GM23338 (cell line): ENCODE results near the gene CENPP. TPM values are rescaled to one million over a fixed set of nuclear protein-coding genes. Genes with fewer than 3 reads are reported as not detected.

Experiments used
- ATAC-seq: fragments of 200-7000 bp; cut with Tn5 transposase; 3 replicates; pipeline ENCODE4 v1.9.1; 2020
- DNase-seq: peaks from one replicate; pipeline ENCODE4 v3.0.0-alpha.2; 2015; ENCODE audit warnings: low spot score
- H2AFZ ChIP-seq: fragments of 200-600 bp; sonication (generic); 2 replicates; pipeline ENCODE4 v1.8.0; 2016; ENCODE audit warnings: antibody characterized with exemption, mild to moderate bottlenecking, moderate library complexity
- H3F3A ChIP-seq: fragments of 200-600 bp; sonication (generic); replicated peaks from 2 replicates; pipeline ENCODE4 v1.8.0; 2017; ENCODE audit warnings: antibody characterized with exemption, mixed run types, low read depth
- H3K27ac ChIP-seq: fragments of 200-600 bp; sonication (generic); 2 replicates; pipeline ENCODE4 v1.6.1; 2016; ENCODE audit warnings: low read depth
- H3K27me3 ChIP-seq: fragments of 200-600 bp; sonication (generic); 2 replicates; pipeline ENCODE4 v1.8.0; 2016; ENCODE audit warnings: mild to moderate bottlenecking, mixed run types, moderate library complexity; ENCODE audit not compliant: insufficient read depth
- H3K36me3 ChIP-seq: fragments of 200-600 bp; sonication (generic); 2 replicates; pipeline ENCODE4 v1.8.0; 2016; ENCODE audit warnings: mild to moderate bottlenecking; ENCODE audit not compliant: insufficient read depth
- H3K4me1 ChIP-seq: fragments of 200-600 bp; sonication (generic); 2 replicates; pipeline ENCODE4 v1.8.0; 2016; ENCODE audit warnings: mild to moderate bottlenecking, moderate library complexity; ENCODE audit not compliant: insufficient read depth
- H3K4me2 ChIP-seq: fragments of 200-600 bp; sonication (generic); 2 replicates; pipeline ENCODE4 v1.7.1; 2017; ENCODE audit warnings: mixed run types
- H3K4me3 ChIP-seq: fragments of 200-600 bp; sonication (generic); 2 replicates; pipeline ENCODE4 v1.6.1; 2016; ENCODE audit warnings: mixed run types
- H3K79me2 ChIP-seq: fragments of 200-600 bp; sonication (generic); replicated peaks from 2 replicates; pipeline ENCODE4 v1.8.0; 2017; ENCODE audit warnings: mild to moderate bottlenecking; ENCODE audit not compliant: insufficient read depth
- H3K9me2 ChIP-seq: fragments of 200-600 bp; sonication (generic); 2 replicates; pipeline ENCODE4 v1.8.0; 2017; ENCODE audit not compliant: insufficient read depth
- H4K20me1 ChIP-seq: fragments of 200-600 bp; sonication (generic); replicated peaks from 2 replicates; pipeline ENCODE4 v1.8.0; 2017; ENCODE audit warnings: mild to moderate bottlenecking; ENCODE audit not compliant: insufficient read depth
- H3K27ac Mint-ChIP-seq: 2 replicates; pipeline ENCODE4 v1.8.0; 2020; ENCODE audit warnings: inconsistent platforms, mild to moderate bottlenecking, moderate library complexity, mixed read lengths
- H3K27me3 Mint-ChIP-seq: 3 replicates; pipeline ENCODE4 v1.8.0; 2022; ENCODE audit warnings: low read depth, mild to moderate bottlenecking, moderate library complexity, mixed read lengths, inconsistent platforms; ENCODE audit not compliant: insufficient read depth, poor library complexity
- H3K36me3 Mint-ChIP-seq: 3 replicates; pipeline ENCODE4 v1.8.0; 2021; ENCODE audit warnings: low read depth, mild to moderate bottlenecking, inconsistent platforms, moderate library complexity, mixed read lengths
- H3K4me1 Mint-ChIP-seq: 3 replicates; pipeline ENCODE4 v1.8.0; 2020; ENCODE audit warnings: mild to moderate bottlenecking, inconsistent platforms, mixed read lengths
- H3K4me3 Mint-ChIP-seq: 3 replicates; pipeline ENCODE4 v1.8.0; 2021; ENCODE audit warnings: moderate library complexity, mild to moderate bottlenecking, inconsistent platforms, mixed read lengths
- H3K9me3 Mint-ChIP-seq: 3 replicates; pipeline ENCODE4 v1.8.0; 2020; ENCODE audit warnings: moderate library complexity, mild to moderate bottlenecking, inconsistent platforms, mixed read lengths
- CREB1 ChIP-seq: fragments of 250-450 bp; sonication (Bioruptor Pico); IDR thresholded peaks from 2 replicates; pipeline ENCODE4 v1.5.0; 2020; ENCODE audit warnings: low read depth, mild to moderate bottlenecking, moderate library complexity
- CTCF ChIP-seq, 2 experiments: fragments of 200-600 bp in 1 of 2; sonication (generic) in 1 of 2; conservative IDR thresholded peaks; 2 replicates each; pipeline versions ENCODE4 v1.5.1 to v1.6.1; 2016 to 2017; ENCODE audit warnings: antibody characterized with exemption in 2 of 2, low read depth in 2 of 2, mild to moderate bottlenecking in 2 of 2, moderate library complexity in 1 of 2
- EZH2 ChIP-seq: fragments of 200-600 bp; sonication (generic); IDR thresholded peaks from one replicate; pipeline ENCODE4 v1.8.0; 2017; ENCODE audit warnings: antibody characterized with exemption, mild to moderate bottlenecking, low read depth; ENCODE audit not compliant: unreplicated experiment
- EZH2phosphoT487 ChIP-seq: fragments of 200-600 bp; sonication (generic); IDR thresholded peaks from one replicate; pipeline ENCODE4 v1.8.1; 2018; ENCODE audit warnings: antibody characterized with exemption; ENCODE audit not compliant: unreplicated experiment
- JUNB ChIP-seq: IDR thresholded peaks from one replicate; pipeline ENCODE4 v1.6.1; 2016; ENCODE audit warnings: antibody characterized with exemption; ENCODE audit not compliant: unreplicated experiment
- NANOG ChIP-seq: IDR thresholded peaks from 2 replicates; pipeline ENCODE4 v1.6.1; 2016; ENCODE audit warnings: antibody characterized with exemption, borderline replicate concordance
- POLR2AphosphoS5 ChIP-seq: IDR thresholded peaks from 2 replicates; pipeline ENCODE4 v1.6.1; 2016; ENCODE audit warnings: antibody characterized with exemption, low read depth
- REST ChIP-seq: IDR thresholded peaks from one replicate; pipeline ENCODE4 v1.6.1; 2018; ENCODE audit warnings: antibody characterized with exemption; ENCODE audit not compliant: unreplicated experiment
- STAT1 ChIP-seq: IDR thresholded peaks from one replicate; pipeline ENCODE4 v1.6.1; 2016; ENCODE audit warnings: antibody characterized with exemption; ENCODE audit not compliant: unreplicated experiment
- ZNF114 ChIP-seq: fragments of 250-450 bp; sonication (Bioruptor Pico); IDR thresholded peaks from 2 replicates; pipeline ENCODE4 v1.5.0; 2020; ENCODE audit warnings: mild to moderate bottlenecking, moderate library complexity
- ZNF331 ChIP-seq: fragments of 250-450 bp; sonication (Bioruptor Pico); IDR thresholded peaks from 2 replicates; pipeline ENCODE4 v1.5.0; 2020; ENCODE audit warnings: low read depth, mild to moderate bottlenecking, moderate library complexity
- polyA plus RNA-seq: library from polyadenylated mRNA; unstranded; fragments of >200 nt; fragmentation: Nextera tagmentation; extraction: Ambion mirVana; gene quantifications from 2 replicates; pipeline ENCODE4 v1.2.1, GENCODE V29; 2016
- total RNA-seq: library from RNA; depleted of rRNA; stranded (reverse); fragments of >200 nt; shearing (Covaris generic); gene quantifications from 2 replicates; pipeline ENCODE4 v1.2.3, GENCODE V29; 2014
- TF ChIP-seq, protein P1 (sequence below): fragments of 250-450 bp; sonication (Bioruptor Pico); IDR thresholded peaks from 2 replicates; pipeline ENCODE4 v1.5.0; 2020; ENCODE audit warnings: mild to moderate bottlenecking, moderate library complexity
- TF ChIP-seq, protein P2 (sequence below): IDR thresholded peaks from 2 replicates; pipeline ENCODE4 v1.6.1; 2016; ENCODE audit warnings: antibody characterized with exemption

CENPP gene
- total and polyA plus RNA-seq, 2 experiments from 2014 or later = 11.0 to 12.6 TPM

DNA sequence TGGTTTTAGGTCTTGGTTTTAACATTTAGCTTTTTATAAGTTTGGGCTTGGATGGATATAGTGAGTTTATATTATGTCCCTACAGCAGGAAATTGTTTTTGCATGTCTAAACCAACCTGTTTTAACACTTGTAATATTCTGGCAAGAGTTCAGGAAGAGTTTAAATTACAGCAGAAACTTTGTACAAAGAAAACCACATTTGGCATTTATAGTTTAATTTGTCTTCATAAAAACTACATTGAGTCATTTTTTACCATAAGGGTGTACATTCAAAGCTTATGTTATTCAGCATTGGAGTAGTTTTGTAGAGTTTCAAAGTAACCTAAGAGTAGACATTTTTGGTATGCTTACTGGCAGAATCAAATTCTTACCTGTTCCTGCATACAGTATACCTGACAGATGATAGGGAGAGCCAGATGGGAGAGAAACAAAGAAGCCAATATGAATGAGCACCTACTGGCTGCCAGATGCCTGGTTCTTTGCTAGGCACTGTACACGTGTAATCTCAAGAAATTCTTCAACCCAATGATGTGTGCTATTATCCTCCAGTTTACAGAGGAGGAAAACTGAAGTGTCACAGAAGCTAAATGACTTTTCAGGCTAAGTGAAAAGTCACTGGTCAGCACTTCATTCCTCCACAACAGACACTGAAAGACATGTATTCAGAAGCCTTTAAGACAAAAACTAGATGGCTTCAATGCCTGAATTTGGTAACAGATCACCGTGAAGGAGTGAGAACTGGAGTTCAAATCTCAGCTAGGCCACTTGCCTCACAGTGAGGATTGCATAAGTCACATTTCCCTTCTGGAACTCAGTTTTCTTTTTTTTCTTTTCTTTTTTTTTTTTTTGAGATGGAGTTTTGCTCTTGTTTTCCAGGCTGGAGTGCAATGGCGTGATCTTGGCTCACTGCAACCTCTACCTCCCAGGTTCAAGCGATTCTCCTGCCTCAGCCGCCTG, 235.9 kb downstream of the CENPP start:
- DNase-seq = no peak
- no peaks in the 10 kb centered on the region for H3K9me3 Mint-ChIP-seq
- no peak overlapping the region for H2AFZ ChIP-seq
- peaks cover 6% of the 10 kb centered on the region; the same call in 1 of the 2 replicates for H3K4me1 ChIP-seq
- no peaks in the 10 kb centered on the region for H4K20me1 ChIP-seq
- H3K4me1 Mint-ChIP-seq = peaks cover 22% of the 10 kb centered on the region
- no peak overlapping the region for H3K4me3 Mint-ChIP-seq
- no peak overlapping the region for H3K4me2 ChIP-seq
- H3K27me3 ChIP-seq = no peaks in the 10 kb centered on the region
- ATAC-seq = no peak
- no peak overlapping the region for H3K27ac Mint-ChIP-seq
- TF ChIP-seq, protein P1, sequence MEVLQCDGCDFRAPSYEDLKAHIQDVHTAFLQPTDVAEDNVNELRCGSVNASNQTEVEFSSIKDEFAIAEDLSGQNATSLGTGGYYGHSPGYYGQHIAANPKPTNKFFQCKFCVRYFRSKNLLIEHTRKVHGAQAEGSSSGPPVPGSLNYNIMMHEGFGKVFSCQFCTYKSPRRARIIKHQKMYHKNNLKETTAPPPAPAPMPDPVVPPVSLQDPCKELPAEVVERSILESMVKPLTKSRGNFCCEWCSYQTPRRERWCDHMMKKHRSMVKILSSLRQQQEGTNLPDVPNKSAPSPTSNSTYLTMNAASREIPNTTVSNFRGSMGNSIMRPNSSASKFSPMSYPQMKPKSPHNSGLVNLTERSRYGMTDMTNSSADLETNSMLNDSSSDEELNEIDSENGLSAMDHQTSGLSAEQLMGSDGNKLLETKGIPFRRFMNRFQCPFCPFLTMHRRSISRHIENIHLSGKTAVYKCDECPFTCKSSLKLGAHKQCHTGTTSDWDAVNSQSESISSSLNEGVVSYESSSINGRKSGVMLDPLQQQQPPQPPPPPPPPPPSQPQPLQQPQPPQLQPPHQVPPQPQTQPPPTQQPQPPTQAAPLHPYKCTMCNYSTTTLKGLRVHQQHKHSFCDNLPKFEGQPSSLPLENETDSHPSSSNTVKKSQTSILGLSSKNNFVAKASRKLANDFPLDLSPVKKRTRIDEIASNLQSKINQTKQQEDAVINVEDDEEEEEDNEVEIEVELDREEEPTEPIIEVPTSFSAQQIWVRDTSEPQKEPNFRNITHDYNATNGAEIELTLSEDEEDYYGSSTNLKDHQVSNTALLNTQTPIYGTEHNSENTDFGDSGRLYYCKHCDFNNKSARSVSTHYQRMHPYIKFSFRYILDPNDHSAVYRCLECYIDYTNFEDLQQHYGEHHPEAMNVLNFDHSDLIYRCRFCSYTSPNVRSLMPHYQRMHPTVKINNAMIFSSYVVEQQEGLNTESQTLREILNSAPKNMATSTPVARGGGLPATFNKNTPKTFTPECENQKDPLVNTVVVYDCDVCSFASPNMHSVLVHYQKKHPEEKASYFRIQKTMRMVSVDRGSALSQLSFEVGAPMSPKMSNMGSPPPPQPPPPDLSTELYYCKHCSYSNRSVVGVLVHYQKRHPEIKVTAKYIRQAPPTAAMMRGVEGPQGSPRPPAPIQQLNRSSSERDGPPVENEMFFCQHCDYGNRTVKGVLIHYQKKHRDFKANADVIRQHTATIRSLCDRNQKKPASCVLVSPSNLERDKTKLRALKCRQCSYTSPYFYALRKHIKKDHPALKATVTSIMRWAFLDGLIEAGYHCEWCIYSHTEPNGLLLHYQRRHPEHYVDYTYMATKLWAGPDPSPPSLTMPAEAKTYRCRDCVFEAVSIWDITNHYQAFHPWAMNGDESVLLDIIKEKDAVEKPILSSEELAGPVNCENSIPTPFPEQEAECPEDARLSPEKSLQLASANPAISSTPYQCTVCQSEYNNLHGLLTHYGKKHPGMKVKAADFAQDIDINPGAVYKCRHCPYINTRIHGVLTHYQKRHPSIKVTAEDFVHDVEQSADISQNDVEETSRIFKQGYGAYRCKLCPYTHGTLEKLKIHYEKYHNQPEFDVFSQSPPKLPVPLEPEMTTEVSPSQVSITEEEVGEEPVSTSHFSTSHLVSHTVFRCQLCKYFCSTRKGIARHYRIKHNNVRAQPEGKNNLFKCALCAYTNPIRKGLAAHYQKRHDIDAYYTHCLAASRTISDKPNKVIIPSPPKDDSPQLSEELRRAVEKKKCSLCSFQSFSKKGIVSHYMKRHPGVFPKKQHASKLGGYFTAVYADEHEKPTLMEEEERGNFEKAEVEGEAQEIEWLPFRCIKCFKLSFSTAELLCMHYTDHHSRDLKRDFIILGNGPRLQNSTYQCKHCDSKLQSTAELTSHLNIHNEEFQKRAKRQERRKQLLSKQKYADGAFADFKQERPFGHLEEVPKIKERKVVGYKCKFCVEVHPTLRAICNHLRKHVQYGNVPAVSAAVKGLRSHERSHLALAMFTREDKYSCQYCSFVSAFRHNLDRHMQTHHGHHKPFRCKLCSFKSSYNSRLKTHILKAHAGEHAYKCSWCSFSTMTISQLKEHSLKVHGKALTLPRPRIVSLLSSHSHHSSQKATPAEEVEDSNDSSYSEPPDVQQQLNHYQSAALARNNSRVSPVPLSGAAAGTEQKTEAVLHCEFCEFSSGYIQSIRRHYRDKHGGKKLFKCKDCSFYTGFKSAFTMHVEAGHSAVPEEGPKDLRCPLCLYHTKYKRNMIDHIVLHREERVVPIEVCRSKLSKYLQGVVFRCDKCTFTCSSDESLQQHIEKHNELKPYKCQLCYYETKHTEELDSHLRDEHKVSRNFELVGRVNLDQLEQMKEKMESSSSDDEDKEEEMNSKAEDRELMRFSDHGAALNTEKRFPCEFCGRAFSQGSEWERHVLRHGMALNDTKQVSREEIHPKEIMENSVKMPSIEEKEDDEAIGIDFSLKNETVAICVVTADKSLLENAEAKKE (CRISPR knock-in tag) = no peak
- no peak for TF ChIP-seq NANOG
- no peak for TF ChIP-seq ZNF331 (CRISPR knock-in tag)
- no peak for TF ChIP-seq JUNB
- TF ChIP-seq, protein P2, sequence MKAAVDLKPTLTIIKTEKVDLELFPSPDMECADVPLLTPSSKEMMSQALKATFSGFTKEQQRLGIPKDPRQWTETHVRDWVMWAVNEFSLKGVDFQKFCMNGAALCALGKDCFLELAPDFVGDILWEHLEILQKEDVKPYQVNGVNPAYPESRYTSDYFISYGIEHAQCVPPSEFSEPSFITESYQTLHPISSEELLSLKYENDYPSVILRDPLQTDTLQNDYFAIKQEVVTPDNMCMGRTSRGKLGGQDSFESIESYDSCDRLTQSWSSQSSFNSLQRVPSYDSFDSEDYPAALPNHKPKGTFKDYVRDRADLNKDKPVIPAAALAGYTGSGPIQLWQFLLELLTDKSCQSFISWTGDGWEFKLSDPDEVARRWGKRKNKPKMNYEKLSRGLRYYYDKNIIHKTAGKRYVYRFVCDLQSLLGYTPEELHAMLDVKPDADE = no peak
- TF ChIP-seq EZH2phosphoT487 = no peak
- no peak for TF ChIP-seq ZNF114 (CRISPR knock-in tag)
- TF ChIP-seq CREB1 (CRISPR knock-in tag) = no peak
- no peak for TF ChIP-seq CTCF (conservative IDR thresholded peaks at IDR 0.05; ENCODE audit: low read depth in 2 of 2)
- TF ChIP-seq POLR2AphosphoS5 = no peak
- no peak for TF ChIP-seq STAT1
- TF ChIP-seq REST = no peak
- TF ChIP-seq EZH2 = no peak
- H3K9me2 ChIP-seq = peaks cover 6% of the 10 kb centered on the region; the same call in 1 of the 2 replicates
- peaks cover 5% of the 10 kb centered on the region for H3K27me3 Mint-ChIP-seq
- no peaks in the 10 kb centered on the region for H3K79me2 ChIP-seq
- no peak overlapping the region for H3K27ac ChIP-seq
- no peak overlapping the region for H3K4me3 ChIP-seq
- no peaks in the 10 kb centered on the region for H3K36me3 Mint-ChIP-seq
- H3K36me3 ChIP-seq = no peaks in the 10 kb centered on the region
- H3F3A ChIP-seq = no peaks in the 10 kb centered on the region
